Activated naive CD8-positive, alpha-beta T cell (primary cell): ENCODE data around the gene EMILIN3.

Experiments used
- H3K27ac Mint-ChIP-seq: one replicate; pipeline ENCODE4 v1.8.0; 2021; ENCODE audit warnings: mixed read lengths
- H3K27me3 Mint-ChIP-seq: one replicate; pipeline ENCODE4 v1.8.0; 2021; ENCODE audit warnings: mixed read lengths
- H3K36me3 Mint-ChIP-seq: one replicate; pipeline ENCODE4 v1.8.0; 2021; ENCODE audit warnings: mixed read lengths
- H3K4me1 Mint-ChIP-seq: one replicate; pipeline ENCODE4 v1.8.0; 2021; ENCODE audit warnings: low read depth, mixed read lengths
- H3K4me3 Mint-ChIP-seq: one replicate; pipeline ENCODE4 v1.8.0; 2021; ENCODE audit warnings: mild to moderate bottlenecking, mixed read lengths
- H3K9me3 Mint-ChIP-seq: one replicate; pipeline ENCODE4 v1.8.0; 2021; ENCODE audit warnings: low read depth, mixed read lengths

Gene EMILIN3

GRCh38 chr20:41349266-41349665, 17.4 kb downstream of the EMILIN3 start:
- no peaks in the 10 kb centered on the region for H3K9me3 Mint-ChIP-seq
- H3K4me3 Mint-ChIP-seq = no peak overlapping the region
- H3K36me3 Mint-ChIP-seq = no peaks in the 10 kb centered on the region
- no peaks in the 10 kb centered on the region for H3K27me3 Mint-ChIP-seq
- no peak overlapping the region for H3K27ac Mint-ChIP-seq
- no peaks in the 10 kb centered on the region for H3K4me1 Mint-ChIP-seq

- no peak overlapping the region for H3K4me3 Mint-ChIP-seq
- no peaks in the 10 kb centered on the region for H3K27me3 Mint-ChIP-seq
- no peaks in the 10 kb centered on the region for H3K4me1 Mint-ChIP-seq
- H3K36me3 Mint-ChIP-seq = no peaks in the 10 kb centered on the region
- no peak overlapping the region for H3K27ac Mint-ChIP-seq
- no peaks in the 10 kb centered on the region for H3K9me3 Mint-ChIP-seq
These were observed 18.0 kb downstream of the EMILIN3 start for GRCh38 chr20:41348430-41349172.

GRCh38 chr20:41347523-41348429, 18.8 kb downstream of the EMILIN3 start:
- Mint-ChIP-seq H3K9me3 (no peaks in the 10 kb centered on the region), H3K36me3 (no peaks in the 10 kb centered on the region), H3K4me1 (no peaks in the 10 kb centered on the region), H3K27me3 (no peaks in the 10 kb centered on the region), H3K27ac (no peak overlapping the region), H3K4me3 (no peak overlapping the region)

- H3K4me1 Mint-ChIP-seq = no peaks in the 10 kb centered on the region
- H3K9me3 Mint-ChIP-seq = no peaks in the 10 kb centered on the region
- H3K27ac Mint-ChIP-seq = no peak overlapping the region
- no peaks in the 10 kb centered on the region for H3K27me3 Mint-ChIP-seq
- no peaks in the 10 kb centered on the region for H3K36me3 Mint-ChIP-seq
- H3K4me3 Mint-ChIP-seq = no peak overlapping the region
These were observed 20.9 kb downstream of the EMILIN3 start for GRCh38 chr20:41345729-41346067.

GRCh38 chr20:41344938-41345728, 21.5 kb downstream of the EMILIN3 start:
- Mint-ChIP-seq H3K4me3 (no peak overlapping the region), H3K27ac (no peak overlapping the region), H3K4me1 (peaks cover 3% of the 10 kb centered on the region), H3K36me3 (no peaks in the 10 kb centered on the region), H3K9me3 (no peaks in the 10 kb centered on the region), H3K27me3 (no peaks in the 10 kb centered on the region)

GRCh38 chr20:41344477-41344876, 22.1 kb downstream of the EMILIN3 start:
- H3K27ac Mint-ChIP-seq = no peak overlapping the region
- no peak overlapping the region for H3K4me3 Mint-ChIP-seq
- H3K4me1 Mint-ChIP-seq = peaks cover 8% of the 10 kb centered on the region
- no peaks in the 10 kb centered on the region for H3K9me3 Mint-ChIP-seq
- no peaks in the 10 kb centered on the region for H3K27me3 Mint-ChIP-seq
- no peaks in the 10 kb centered on the region for H3K36me3 Mint-ChIP-seq

- H3K27ac Mint-ChIP-seq = no peak overlapping the region
- peaks cover 8% of the 10 kb centered on the region for H3K4me1 Mint-ChIP-seq
These were observed 23.8 kb downstream of the EMILIN3 start for GRCh38 chr20:41342474-41343464.

GRCh38 chr20:41340327-41341055, 26.1 kb downstream of the EMILIN3 start, which contains the start of gene LPIN3:
Gene LPIN3 (plus strand): TSS chr20:41340821. CDS start chr20:41345804, 4,983 bp downstream.
- Mint-ChIP-seq H3K27ac (peak within 1 kb of the TSS; percentile 34), H3K9me3 (no peaks in the 10 kb centered on the region), H3K36me3 (no peaks in the 10 kb centered on the region), H3K4me1 (peaks cover 8% of the 10 kb centered on the region), H3K27me3 (no peaks in the 10 kb centered on the region), H3K4me3 (peak within 1 kb of the TSS; percentile 83)

More at GRCh38 chr20:41342474-41343464, 23.8 kb downstream of the EMILIN3 start:
- no peaks in the 10 kb centered on the region for H3K36me3 Mint-ChIP-seq
- H3K9me3 Mint-ChIP-seq = no peaks in the 10 kb centered on the region
- H3K27me3 Mint-ChIP-seq = no peaks in the 10 kb centered on the region
- H3K4me3 Mint-ChIP-seq = no peak overlapping the region

- Mint-ChIP-seq H3K27me3 (no peaks in the 10 kb centered on the region), H3K4me3 (peak overlapping the region; percentile 83), H3K9me3 (no peaks in the 10 kb centered on the region), H3K4me1 (peaks cover 8% of the 10 kb centered on the region), H3K27ac (peak overlapping the region; percentile 34), H3K36me3 (no peaks in the 10 kb centered on the region)
These were observed 26.7 kb downstream of the EMILIN3 start for GRCh38 chr20:41339957-41340326.

GRCh38 chr20:41336711-41337492, 29.7 kb downstream of the EMILIN3 start:
- no peaks in the 10 kb centered on the region for H3K36me3 Mint-ChIP-seq
- H3K27ac Mint-ChIP-seq = no peak overlapping the region
- H3K4me3 Mint-ChIP-seq = no peak overlapping the region
- H3K4me1 Mint-ChIP-seq = peaks cover 8% of the 10 kb centered on the region
- no peaks in the 10 kb centered on the region for H3K9me3 Mint-ChIP-seq
- H3K27me3 Mint-ChIP-seq = no peaks in the 10 kb centered on the region

- no peaks in the 10 kb centered on the region for H3K9me3 Mint-ChIP-seq
- no peaks in the 10 kb centered on the region for H3K27me3 Mint-ChIP-seq
- peaks cover 8% of the 10 kb centered on the region for H3K4me1 Mint-ChIP-seq
- H3K4me3 Mint-ChIP-seq = no peak overlapping the region
- no peak overlapping the region for H3K27ac Mint-ChIP-seq
- H3K36me3 Mint-ChIP-seq = no peaks in the 10 kb centered on the region
These were observed 31.0 kb downstream of the EMILIN3 start for GRCh38 chr20:41335591-41335990.

- Mint-ChIP-seq H3K9me3 (no peaks in the 10 kb centered on the region), H3K36me3 (no peaks in the 10 kb centered on the region), H3K4me1 (peaks cover 7% of the 10 kb centered on the region), H3K27me3 (no peaks in the 10 kb centered on the region), H3K4me3 (no peak overlapping the region), H3K27ac (no peak overlapping the region)
These were observed 31.9 kb downstream of the EMILIN3 start for GRCh38 chr20:41334443-41335421.
